ENCODE data around the gene DMD. TPM values are rescaled to one million over a fixed set of nuclear protein-coding genes. Genes with fewer than 3 reads are reported as not detected.
A peak's percentile ranks its signal among the peaks of the same experiment; 100 is the strongest.

The DMD gene
- total RNA-seq, 3 donors from 2014 or later = 11.2 to 140 (median 12.6) TPM

- H3K4me1 ChIP-seq (ENCODE audit: low read depth) = no peaks in the 10 kb centered on the region
- ATAC-seq (no peak), DNase-seq (no peak)
- no peaks in the 10 kb centered on the region for H3K36me3 ChIP-seq (ENCODE audit: low read depth)
- no peak overlapping the region for H3K4me3 ChIP-seq
- intact Hi-C loops (cut with DNase I, micrococcal nuclease) = no loop called here
- no peak for TF ChIP-seq CTCF (IDR thresholded peaks at IDR 0.05)
- H3K9me3 ChIP-seq = no peaks in the 10 kb centered on the region
These were observed 1562.1 kb downstream of the DMD start for GRCh38 chrX:31649201-31649600.

- intact Hi-C loops (cut with DNase I, micrococcal nuclease) = no loop called here
- H3K4me1 ChIP-seq (ENCODE audit: low read depth) = peaks cover 10% of the 10 kb centered on the region
- H3K9me3 ChIP-seq = no peaks in the 10 kb centered on the region
- DNase-seq (no peak), ATAC-seq (peak; percentile 88)
- H3K36me3 ChIP-seq (ENCODE audit: low read depth) = no peaks in the 10 kb centered on the region
- no peak overlapping the region for H3K4me3 ChIP-seq
- TF ChIP-seq CTCF (IDR thresholded peaks at IDR 0.05) = no peak
These were observed 1578.0 kb downstream of the DMD start for GRCh38 chrX:31633349-31633748.

GRCh38 chrX:31629195-31629594 lies 1582.2 kb downstream of the DMD start:
- ATAC-seq = peak; percentile 19
- intact Hi-C loops (cut with DNase I, micrococcal nuclease) = no loop called here
- Histone ChIP-seq H3K4me1 (ENCODE audit: low read depth) (peaks cover 10% of the 10 kb centered on the region), H3K4me3 (no peak overlapping the region), H3K36me3 (ENCODE audit: low read depth) (no peaks in the 10 kb centered on the region), H3K9me3 (no peaks in the 10 kb centered on the region)
- TF ChIP-seq CTCF (IDR thresholded peaks at IDR 0.05) = no peak
- DNase-seq = no peak

- TF ChIP-seq CTCF (IDR thresholded peaks at IDR 0.05) = no peak
- H3K4me3 ChIP-seq = no peak overlapping the region
- DNase-seq = no peak
- H3K9me3 ChIP-seq = no peaks in the 10 kb centered on the region
- H3K36me3 ChIP-seq (ENCODE audit: low read depth) = no peaks in the 10 kb centered on the region
- peak; percentile 43 for ATAC-seq
- H3K4me1 ChIP-seq (ENCODE audit: low read depth) = no peaks in the 10 kb centered on the region
- intact Hi-C loops (cut with DNase I, micrococcal nuclease) = no loop called here
These were observed 1602.2 kb downstream of the DMD start for GRCh38 chrX:31609130-31609529.

- no peaks in the 10 kb centered on the region for H3K36me3 ChIP-seq (ENCODE audit: low read depth)
- no peaks in the 10 kb centered on the region for H3K4me1 ChIP-seq (ENCODE audit: low read depth)
- H3K4me3 ChIP-seq = no peak overlapping the region
- DNase-seq = no peak
- no peaks in the 10 kb centered on the region for H3K9me3 ChIP-seq
- TF ChIP-seq CTCF (IDR thresholded peaks at IDR 0.05) = no peak
- intact Hi-C loops (cut with DNase I, micrococcal nuclease) = no loop called here
- ATAC-seq = peak; percentile 59
These were observed 1602.7 kb downstream of the DMD start for GRCh38 chrX:31608638-31609037.

- no peak overlapping the region for H3K4me3 ChIP-seq
- no peaks in the 10 kb centered on the region for H3K4me1 ChIP-seq (ENCODE audit: low read depth)
- no peaks in the 10 kb centered on the region for H3K9me3 ChIP-seq
- intact Hi-C loops (cut with DNase I, micrococcal nuclease) = no loop called here
- DNase-seq (no peak), ATAC-seq (no peak)
- H3K36me3 ChIP-seq (ENCODE audit: low read depth) = no peaks in the 10 kb centered on the region
- no peak for TF ChIP-seq CTCF (IDR thresholded peaks at IDR 0.05)
These were observed 1604.6 kb downstream of the DMD start for GRCh38 chrX:31606771-31607170.
